HepG2 (cell line): ENCODE data around the gene CDK10. TPM values are rescaled to one million over a fixed set of nuclear protein-coding genes. Genes with fewer than 3 reads are reported as not detected.

Source experiments
- BRF2 ChIP-seq: sonication (generic); formaldehyde crosslinking; IDR thresholded peaks from 2 replicates; pipeline ENCODE4 v1.8.1; 2022; ENCODE audit warnings: mild to moderate bottlenecking, missing genetic modification reagents
- CSRNP2 ChIP-seq: sonication (generic); formaldehyde crosslinking; conservative IDR thresholded peaks from 2 replicates; pipeline ENCODE4 v1.8.0; 2022; ENCODE audit warnings: low read depth, missing genetic modification reagents
- FOXK1 ChIP-seq: sonication (generic); formaldehyde crosslinking; IDR thresholded peaks from 2 replicates; pipeline ENCODE4 v1.4.0; 2020; ENCODE audit warnings: low read depth, missing genetic modification reagents, borderline replicate concordance
- JUNB ChIP-seq: sonication (generic); formaldehyde crosslinking; IDR thresholded peaks from 2 replicates; pipeline ENCODE4 v1.8.0; 2022; ENCODE audit warnings: missing genetic modification reagents, mild to moderate bottlenecking, borderline replicate concordance
- RNF219 ChIP-seq: sonication (generic); formaldehyde crosslinking; IDR thresholded peaks from 2 replicates; pipeline ENCODE4 v1.5.0; 2020; ENCODE audit warnings: mild to moderate bottlenecking, missing genetic modification reagents
- SMARCC2 ChIP-seq: fragments of 450-650 bp; IDR thresholded peaks from 2 replicates; pipeline ENCODE4 v1.6.1; 2017; ENCODE audit warnings: antibody characterized with exemption, mild to moderate bottlenecking
- ZBTB46 ChIP-seq: sonication (generic); formaldehyde crosslinking; IDR thresholded peaks from 2 replicates; pipeline ENCODE4 v1.4.0; 2020; ENCODE audit warnings: mild to moderate bottlenecking, missing genetic modification reagents, borderline replicate concordance
- ZNF251 ChIP-seq: sonication (generic); formaldehyde crosslinking; IDR thresholded peaks from 2 replicates; pipeline ENCODE4 v1.9.0; 2021; ENCODE audit warnings: mild to moderate bottlenecking, missing genetic modification reagents
- ZNF318 ChIP-seq: sonication (generic); formaldehyde crosslinking; IDR thresholded peaks from 2 replicates; pipeline ENCODE4 v1.4.0; 2020; ENCODE audit warnings: mild to moderate bottlenecking, missing genetic modification reagents
- ZNF431 ChIP-seq: sonication (generic); formaldehyde crosslinking; IDR thresholded peaks from 2 replicates; pipeline ENCODE4 v1.9.0; 2022; ENCODE audit warnings: missing genetic modification reagents, low read depth, mild to moderate bottlenecking, borderline replicate concordance
- ZNF850 ChIP-seq: sonication (generic); formaldehyde crosslinking; conservative IDR thresholded peaks from 2 replicates; pipeline ENCODE4 v1.9.0; 2021; ENCODE audit warnings: mild to moderate bottlenecking, missing genetic modification reagents
- polyA plus RNA-seq, 8 experiments: library from polyadenylated mRNA; depleted of rRNA in 3 of 8; stranded (reverse) in 7 of 8; unstranded in 1 of 8; fragments of >200 nt; fragmentation: Illumina TruSeq in 4 of 8; extraction: Trizol in 4 of 8; gene quantifications; 2 replicates each; pipeline versions ENCODE4 v1.2.1 to v1.2.3, GENCODE V29; 2011 to 2016; ENCODE audit warnings: low read depth in 4 of 8, missing spikeins in 1 of 8, mixed read lengths in 1 of 8; ENCODE audit not compliant: insufficient read depth in 1 of 8
- total RNA-seq, 5 experiments: library from RNA; depleted of rRNA; stranded (reverse); fragments of >200 nt; fragmentation: Illumina TruSeq; extraction: Trizol; gene quantifications; 2 replicates each; pipeline ENCODE4 v1.2.3, GENCODE V29; 2016; ENCODE audit warnings: low read depth in 1 of 5

Gene CDK10
- total and polyA plus RNA-seq, 2 of the 13 experiments (the other 11 are each of a cell fraction or from before 2014, with no cell fraction given): 2.5 to 3.9 TPM

GRCh38 chr16:89720813-89721545 is 34.5 kb downstream of the CDK10 start, which contains the start of the genes VPS9D1 and ZNF276 (continued):
- TF ChIP-seq SMARCC2: no peak
- TF ChIP-seq ZNF251: no peak
- TF ChIP-seq BRF2 (CRISPR knock-in tag): no peak; the same call in none of the 2 replicates
- TF ChIP-seq FOXK1 (CRISPR knock-in tag): peak; percentile 58; the same call in 1 of the 2 replicates
- TF ChIP-seq JUNB (CRISPR knock-in tag): no peak
- peak; percentile 64; the same call in 1 of the 2 replicates for TF ChIP-seq ZNF850 (CRISPR knock-in tag)
- TF ChIP-seq ZNF318 (CRISPR knock-in tag): 0 out of 2 replicates have a peak, but pooled peaks have one; percentile 13
- TF ChIP-seq ZBTB46: 0 out of 2 replicates have a peak, but pooled peaks have one; percentile 79
- TF ChIP-seq ZNF431 (CRISPR knock-in tag): peak; percentile 94
- no peak for TF ChIP-seq RNF219
- TF ChIP-seq CSRNP2: peak; percentile 91; the same call in 1 of the 2 replicates
